HCT116 (cell line): ENCODE measurements around the gene CDKAL1. TPM values are rescaled to one million over a fixed set of nuclear protein-coding genes. Genes with fewer than 3 reads are reported as not detected.
"Not testable (repeated sequence)": the region's sequence is repeated elsewhere in the genome, so short reads cannot be mapped to it uniquely, and the experiment has no call there.

ENCODE experiments used
- ATAC-seq: fragments of 200-7000 bp; cut with Tn5 transposase; 2 replicates; pipeline ENCODE4 v1.9.1; 2020; ENCODE audit warnings: mild to moderate bottlenecking, moderate library complexity
- BruUV-seq: library from RNA; stranded (reverse); fragments of 400-500 nt; replicated peaks from 2 replicates; lab custom pipeline; 2021; lab: Mats Ljungman, UMichigan
- CTCF ChIA-PET: fragments of 300-600 bp; sonication (Branson Sonifier 250); formaldehyde crosslinking; loops from one replicate; lab custom pipeline; 2021; ENCODE audit warnings: antibody characterized with exemption; lab: Charles Lee
- POLR2A ChIA-PET: fragments of 300-600, 350-600 bp; sonication (Branson Sonifier 250); formaldehyde crosslinking; loops from one replicate; lab custom pipeline; 2021; ENCODE audit warnings: antibody characterized with exemption; lab: Charles Lee
- RAD21 ChIA-PET, 2 experiments: fragments of 300-600 bp; sonication (Branson Sonifier 250); formaldehyde crosslinking; loops; one replicate each; lab custom pipeline; 2023; ENCODE audit warnings: low total read pairs in 2 of 2; ENCODE audit not compliant: uncharacterized antibody in 2 of 2, unreplicated experiment in 2 of 2, low non-redundant PET in 1 of 2; lab: Charles Lee
- DNase-seq: peaks from one replicate; pipeline ENCODE4 v3.0.0-alpha.2; 2010; ENCODE audit warnings: low read depth, low spot score
- H2AFZ ChIP-seq: fragments of 200-600 bp; shearing (Covaris generic), sonication (generic); 2 replicates; pipeline ENCODE4 v1.6.1; 2017; ENCODE audit warnings: low read depth, mixed run types, mixed read lengths, antibody characterized with exemption, low read length; ENCODE audit not compliant: poor library complexity, severe bottlenecking
- H3K27ac ChIP-seq: 2 replicates; pipeline ENCODE4 v1.5.1; 2012; ENCODE audit warnings: low read depth, low read length
- H3K27me3 ChIP-seq: fragments of 200-600 bp; sonication (generic); 2 replicates; pipeline ENCODE4 v1.6.1; 2016; ENCODE audit warnings: mixed run types, low read length, mixed read lengths; ENCODE audit not compliant: insufficient read depth
- H3K36me3 ChIP-seq, 2 experiments: fragments of 200-500 bp in 1 of 2; fragments of 200-600 bp in 1 of 2; sonication (Bioruptor generic) in 1 of 2; sonication (generic) in 1 of 2; 2 replicates each; pipeline versions ENCODE4 v1.5.1 to v1.6.1; 2014 to 2016; ENCODE audit warnings: low read length in 2 of 2, inconsistent platforms in 1 of 2, mixed read lengths in 1 of 2, mixed run types in 1 of 2; ENCODE audit not compliant: insufficient read depth in 2 of 2, control insufficient read depth in 1 of 2
- H3K4me1 ChIP-seq, 2 experiments: fragments of 200-600 bp in 1 of 2; sonication (generic) in 1 of 2; 2 replicates each; pipeline versions ENCODE4 v1.5.1 to v1.6.1; 2012 to 2017; ENCODE audit warnings: low read length in 2 of 2, inconsistent platforms in 1 of 2, mild to moderate bottlenecking in 1 of 2, mixed read lengths in 1 of 2, mixed run types in 1 of 2, moderate library complexity in 1 of 2; ENCODE audit not compliant: insufficient read depth in 2 of 2, control insufficient read depth in 1 of 2
- H3K4me2 ChIP-seq: fragments of 200-600 bp; sonication (generic); 2 replicates; pipeline ENCODE4 v1.6.1; 2017; ENCODE audit warnings: mixed run types, low read length, mixed read lengths
- H3K4me3 ChIP-seq, 2 experiments: fragments of 200-600 bp in 1 of 2; sonication (generic) in 1 of 2; replicated peaks in 1 of 2; 2 replicates each; pipeline ENCODE4 v1.5.1; 2011 to 2016; ENCODE audit warnings: low read length in 2 of 2, control low read depth in 1 of 2, low read depth in 1 of 2, mild to moderate bottlenecking in 1 of 2, mixed read lengths in 1 of 2, mixed run types in 1 of 2
- H3K79me2 ChIP-seq: fragments of 200-600 bp; sonication (generic); 2 replicates; pipeline ENCODE4 v1.6.1; 2017; ENCODE audit warnings: mild to moderate bottlenecking, mixed run types, low read length, moderate library complexity, mixed read lengths; ENCODE audit not compliant: insufficient read depth
- H3K9ac ChIP-seq: fragments of 200-600 bp; sonication (generic); 2 replicates; pipeline ENCODE4 v1.6.1; 2016; ENCODE audit warnings: low read length, mixed read lengths
- H3K9me2 ChIP-seq: fragments of 200-600 bp; sonication (generic), shearing (Covaris generic); 2 replicates; pipeline ENCODE4 v1.6.1; 2017; ENCODE audit warnings: mixed run types, mild to moderate bottlenecking, moderate library complexity; ENCODE audit not compliant: insufficient read depth
- H3K9me3 ChIP-seq, 2 experiments: fragments of 200-500 bp in 1 of 2; fragments of 200-600 bp in 1 of 2; sonication (Bioruptor generic) in 1 of 2; sonication (generic) in 1 of 2; 2 replicates each; pipeline ENCODE4 v1.6.1; 2014 to 2017; ENCODE audit warnings: low read length in 2 of 2, mixed read lengths in 2 of 2, inconsistent platforms in 1 of 2, low read depth in 1 of 2, mild to moderate bottlenecking in 1 of 2, mixed run types in 1 of 2, moderate library complexity in 1 of 2; ENCODE audit not compliant: control insufficient read depth in 1 of 2, insufficient read depth in 1 of 2
- H4K20me1 ChIP-seq: fragments of 200-600 bp; sonication (generic), shearing (Covaris generic); 2 replicates; pipeline ENCODE4 v1.6.1; 2017; ENCODE audit warnings: mixed run types, mild to moderate bottlenecking, moderate library complexity; ENCODE audit not compliant: insufficient read depth
- ATF3 ChIP-seq: IDR thresholded peaks from 2 replicates; pipeline ENCODE4 v1.6.1; 2012
- POLR2AphosphoS5 ChIP-seq: IDR thresholded peaks from 2 replicates; pipeline ENCODE4 v1.6.1; 2011; ENCODE audit warnings: mild to moderate bottlenecking, low read depth, low read length, moderate library complexity
- REST ChIP-seq: IDR thresholded peaks from 2 replicates; pipeline ENCODE4 v1.6.1; 2012; ENCODE audit warnings: low read depth
- TCF7L2 ChIP-seq: IDR thresholded peaks from 2 replicates; pipeline ENCODE4 v1.7.0; 2011; ENCODE audit warnings: borderline replicate concordance, inconsistent platforms; ENCODE audit not compliant: insufficient read depth, insufficient read length; ENCODE audit errors: extremely low read depth
- YY1 ChIP-seq: IDR thresholded peaks from 2 replicates; pipeline ENCODE4 v1.6.1; 2011; ENCODE audit warnings: low read length, low read depth, moderate library complexity, mild to moderate bottlenecking; ENCODE audit not compliant: insufficient replicate concordance; ENCODE audit errors: extremely low read depth
- ZNF274 ChIP-seq: fragments of 200-500 bp; sonication (Bioruptor generic); IDR thresholded peaks from 2 replicates; pipeline ENCODE4 v1.6.1; 2014; ENCODE audit warnings: mild to moderate bottlenecking, low read depth, low read length, inconsistent platforms
- intact Hi-C: fragments of 100-400 bp; cut with micrococcal nuclease; formaldehyde crosslinking; loops from 2 replicates; pipeline ENCODE4 v1.10.0; 2022
- total RNA-seq: library from RNA; stranded (reverse); gene quantifications from one replicate; pipeline ENCODE4 v1.2.1, GENCODE V29; 2021; ENCODE audit not compliant: unreplicated experiment

CDKAL1 gene
- total RNA-seq, 1 experiment from 2014 or later = 14.9 TPM

DNA sequence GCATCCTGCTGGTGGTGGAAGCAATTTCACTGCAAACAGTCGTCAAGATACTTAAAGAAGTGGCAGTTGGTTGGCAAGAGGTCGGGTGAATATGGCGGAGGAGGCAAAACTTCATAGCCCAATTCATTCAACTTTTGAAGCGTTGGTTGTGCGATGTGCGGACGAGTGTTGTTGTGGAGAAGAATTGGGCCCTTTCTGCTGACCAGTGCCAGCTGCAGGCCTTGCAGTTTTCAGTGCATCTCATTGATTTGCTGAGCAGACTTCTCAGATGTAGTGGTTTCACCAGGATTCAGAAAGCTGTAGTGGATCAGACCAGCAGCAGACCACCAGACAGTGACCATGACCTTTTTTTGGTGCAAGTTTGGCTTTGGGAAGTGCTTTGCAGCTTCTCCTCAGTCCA, 297.0 kb downstream of the CDKAL1 start:
- H3K4me1 ChIP-seq, intact Hi-C loops, DNase-seq, H3K27ac ChIP-seq, H2AFZ ChIP-seq, ATAC-seq, RAD21 ChIA-PET, BruUV-seq, H3K9ac ChIP-seq, H3K4me3 ChIP-seq, H3K36me3 ChIP-seq, CTCF ChIA-PET, POLR2A ChIA-PET, H3K79me2 ChIP-seq, H3K9me3 ChIP-seq, H4K20me1 ChIP-seq, H3K4me2 ChIP-seq, H3K9me2 ChIP-seq, H3K27me3 ChIP-seq: not testable (repeated sequence)

GRCh38 chr6:20833881-20834515, 299.7 kb downstream of the CDKAL1 start:
- Histone ChIP-seq H3K27ac (no peak overlapping the region), H3K27me3 (no peaks in the 10 kb centered on the region), H2AFZ (no peak overlapping the region), H3K4me3 (no peak overlapping the region), H3K9ac (no peak overlapping the region), H3K36me3 (no peaks in the 10 kb centered on the region), H3K4me1 (peaks cover 0 to 3% of the 10 kb centered on the region in 2 experiments; a peak in 1 of 4 replicates), H3K79me2 (no peaks in the 10 kb centered on the region), H3K9me3 (no peaks in the 10 kb centered on the region), H4K20me1 (no peaks in the 10 kb centered on the region), H3K4me2 (no peak overlapping the region), H3K9me2 (no peaks in the 10 kb centered on the region)
- ATAC-seq = no peak
- no TSS peak for BruUV-seq
- DNase-seq = no peak
- ChIA-PET RAD21 (no interaction called here), POLR2A (no interaction called here), CTCF (no interaction called here)
- TF ChIP-seq YY1 (no peak), TCF7L2 (no peak), ATF3 (no peak), ZNF274 (no peak), REST (no peak), POLR2AphosphoS5 (no peak)
- intact Hi-C loops = no loop called here
